Fibroblast of skin of scalp (primary cell): Measurements from ENCODE around the gene EIF2B1. TPM values are rescaled to one million over a fixed set of nuclear protein-coding genes. Genes with fewer than 3 reads are reported as not detected.
A peak's percentile ranks its signal among the peaks of the same experiment; 100 is the strongest.

Source experiments
- DNase-seq: peaks from one replicate; pipeline ENCODE4 v3.0.0-alpha.2; 2013
- polyA plus RNA-seq, 2 experiments: library from polyadenylated mRNA; unstranded; fragments of 120-200 nt; gene quantifications; one replicate each; pipeline ENCODE4 v1.2.1, GENCODE V29; 2013; ENCODE audit not compliant: insufficient read length in 2 of 2

Gene EIF2B1
- 50.0 TPM for polyA plus RNA-seq (2013, experiment 1 of 2; ENCODE audit: insufficient read length)
- polyA plus RNA-seq (2013, experiment 2 of 2; ENCODE audit: insufficient read length) = 48.3 TPM

GRCh38 chr12:123633379-123634141, at the start of gene EIF2B1, which contains the start of gene GTF2H3:
EIF2B1 (minus strand) TSS chr12:123633686; CDS start chr12:123633557, 129 bp downstream.
GTF2H3 (plus strand) TSS chr12:123633829; CDS start chr12:123633860, 31 bp downstream.
- peak; percentile 97 for DNase-seq

- no peak for DNase-seq
Measured at GRCh38 chr12:123681605-123682004, 48.1 kb upstream of the EIF2B1 start.

- no peak for DNase-seq
Measured at GRCh38 chr12:123678981-123679380, 45.5 kb upstream of the EIF2B1 start.

- no peak for DNase-seq
Measured at GRCh38 chr12:123676616-123677320, 43.3 kb upstream of the EIF2B1 start.

GRCh38 chr12:123675436-123675835, 42.0 kb upstream of the EIF2B1 start:
- DNase-seq = no peak

- DNase-seq = peak; percentile 10
Measured at GRCh38 chr12:123671876-123672275, 38.4 kb upstream of the EIF2B1 start.

GRCh38 chr12:123670882-123671728, 37.6 kb upstream of the EIF2B1 start, which contains the start of gene TCTN2:
TCTN2 (plus strand) TSS chr12:123671113; CDS start chr12:123671241, 128 bp downstream.
- peak; percentile 92 for DNase-seq

- no peak for DNase-seq
Measured at GRCh38 chr12:123667771-123668170, 34.3 kb upstream of the EIF2B1 start.

GRCh38 chr12:123659996-123660727, 26.7 kb upstream of the EIF2B1 start:
- DNase-seq = peak; percentile 90

GRCh38 chr12:123657211-123657610, 23.7 kb upstream of the EIF2B1 start:
- DNase-seq = no peak

GRCh38 chr12:123656392-123656791, 22.9 kb upstream of the EIF2B1 start:
- DNase-seq = no peak

GRCh38 chr12:123655420-123655819, 21.9 kb upstream of the EIF2B1 start:
- no peak for DNase-seq

- no peak for DNase-seq
Measured at GRCh38 chr12:123654129-123654701, 20.7 kb upstream of the EIF2B1 start.

GRCh38 chr12:123648401-123648800, 14.9 kb upstream of the EIF2B1 start:
- DNase-seq = no peak

- DNase-seq = no peak
Measured at GRCh38 chr12:123645878-123646277, 12.4 kb upstream of the EIF2B1 start.

- DNase-seq = no peak
Measured at GRCh38 chr12:123645380-123645779, 11.9 kb upstream of the EIF2B1 start.

- no peak for DNase-seq
Measured at GRCh38 chr12:123643911-123644310, 10.4 kb upstream of the EIF2B1 start.

- DNase-seq = peak; percentile 11
Measured at GRCh38 chr12:123634142-123634561, 666 bp upstream of the EIF2B1 start.

GRCh38 chr12:123621619-123622530, 11.6 kb downstream of the EIF2B1 start:
- DNase-seq = no peak

- no peak for DNase-seq
Measured at GRCh38 chr12:123621101-123621500, 12.4 kb downstream of the EIF2B1 start.
